HCT116 (cell line): ENCODE results near the gene GDPD3.

Source experiments
- CEBPB ChIP-seq: IDR thresholded peaks from 2 replicates; pipeline ENCODE4 v1.6.1; 2012; ENCODE audit warnings: low read depth
- POLR2A ChIP-seq: IDR thresholded peaks from 2 replicates; pipeline ENCODE4 v1.7.0; 2011; ENCODE audit warnings: borderline replicate concordance; ENCODE audit not compliant: insufficient read depth, insufficient read length; ENCODE audit errors: extremely low read depth
- SIN3A ChIP-seq: IDR thresholded peaks from 2 replicates; pipeline ENCODE4 v1.6.1; 2012; ENCODE audit warnings: low read depth
- SP1 ChIP-seq: IDR thresholded peaks from 2 replicates; pipeline ENCODE4 v1.6.1; 2012; ENCODE audit warnings: low read depth
- YY1 ChIP-seq: IDR thresholded peaks from 2 replicates; pipeline ENCODE4 v1.6.1; 2011; ENCODE audit warnings: low read length, low read depth, moderate library complexity, mild to moderate bottlenecking; ENCODE audit not compliant: insufficient replicate concordance; ENCODE audit errors: extremely low read depth
- TF ChIP-seq, protein P1 (sequence below), 3 experiments: fragments of 200-600 bp in 1 of 3; sonication (generic) in 1 of 3; IDR thresholded peaks in 2 of 3; conservative IDR thresholded peaks in 1 of 3; 2 replicates each; pipeline ENCODE4 v1.5.1; 2012 to 2017; ENCODE audit warnings: low read depth in 2 of 3, low read length in 2 of 3, antibody characterized with exemption in 1 of 3, borderline replicate concordance in 1 of 3, control low read depth in 1 of 3, mild to moderate bottlenecking in 1 of 3, mixed read lengths in 1 of 3, mixed run types in 1 of 3, moderate library complexity in 1 of 3; ENCODE audit not compliant: insufficient read depth in 1 of 3

DNA sequence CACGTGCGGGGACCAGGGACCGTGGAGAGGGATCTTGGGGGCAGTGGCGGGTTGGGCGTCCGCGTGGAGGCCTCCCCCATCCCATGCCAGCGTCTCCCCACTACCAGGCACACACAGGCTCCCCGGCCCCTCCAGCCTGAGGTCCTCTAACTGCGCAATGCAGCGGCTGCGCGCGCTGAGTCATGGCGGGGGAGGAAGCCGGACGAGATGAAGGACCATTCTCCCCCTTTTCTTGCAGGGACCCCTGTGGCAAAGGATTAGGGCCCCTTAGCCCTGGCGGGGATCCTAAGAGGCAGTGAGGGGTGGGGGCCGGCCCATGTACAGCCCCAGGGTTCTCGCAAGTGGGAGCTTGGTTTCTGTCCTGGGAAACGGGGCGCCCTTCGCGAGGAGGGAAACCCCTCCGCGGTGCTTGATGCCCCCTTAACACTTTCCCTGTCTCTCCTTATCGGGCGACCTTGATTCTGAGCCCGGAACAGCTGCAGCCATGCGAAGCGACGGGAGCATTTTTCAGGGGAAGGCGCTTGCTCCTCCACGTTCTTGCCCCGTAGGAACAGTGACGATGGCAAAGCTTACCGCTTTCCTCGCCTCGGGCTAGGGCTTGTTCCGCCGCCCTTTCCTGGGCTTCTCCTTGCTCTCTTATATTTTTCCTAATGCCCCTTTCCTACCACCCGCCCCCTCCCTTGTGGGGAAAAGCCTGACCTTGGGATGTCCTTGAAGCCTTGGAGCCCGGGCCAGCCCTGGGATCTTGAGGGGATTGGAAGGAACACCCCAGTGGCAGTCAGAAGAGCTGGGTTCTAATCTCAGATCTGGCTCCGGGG is 47.2 kb downstream of the GDPD3 start:
- TF ChIP-seq, protein P1, sequence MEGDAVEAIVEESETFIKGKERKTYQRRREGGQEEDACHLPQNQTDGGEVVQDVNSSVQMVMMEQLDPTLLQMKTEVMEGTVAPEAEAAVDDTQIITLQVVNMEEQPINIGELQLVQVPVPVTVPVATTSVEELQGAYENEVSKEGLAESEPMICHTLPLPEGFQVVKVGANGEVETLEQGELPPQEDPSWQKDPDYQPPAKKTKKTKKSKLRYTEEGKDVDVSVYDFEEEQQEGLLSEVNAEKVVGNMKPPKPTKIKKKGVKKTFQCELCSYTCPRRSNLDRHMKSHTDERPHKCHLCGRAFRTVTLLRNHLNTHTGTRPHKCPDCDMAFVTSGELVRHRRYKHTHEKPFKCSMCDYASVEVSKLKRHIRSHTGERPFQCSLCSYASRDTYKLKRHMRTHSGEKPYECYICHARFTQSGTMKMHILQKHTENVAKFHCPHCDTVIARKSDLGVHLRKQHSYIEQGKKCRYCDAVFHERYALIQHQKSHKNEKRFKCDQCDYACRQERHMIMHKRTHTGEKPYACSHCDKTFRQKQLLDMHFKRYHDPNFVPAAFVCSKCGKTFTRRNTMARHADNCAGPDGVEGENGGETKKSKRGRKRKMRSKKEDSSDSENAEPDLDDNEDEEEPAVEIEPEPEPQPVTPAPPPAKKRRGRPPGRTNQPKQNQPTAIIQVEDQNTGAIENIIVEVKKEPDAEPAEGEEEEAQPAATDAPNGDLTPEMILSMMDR (IDR thresholded peaks at IDR 0.05 in 2 of 3, conservative IDR thresholded peaks at IDR 0.05 in 1 of 3; ENCODE audit: borderline replicate concordance in 1 of 3, insufficient read depth in 1 of 3, low read depth in 2 of 3, low read length in 2 of 3), result no peak
- TF ChIP-seq CEBPB (no peak), YY1 (no peak), SIN3A (no peak), SP1 (no peak), POLR2A (no peak)
